TTC549 (cell line): ENCODE results near the gene ZMPSTE24.

Source experiments
- FAIRE-seq: peaks from 2 replicates; lab custom pipeline; 2012; peaks lifted over from hg19 to GRCh38; lab: Jason Lieb, UNC

The ZMPSTE24 gene

DNA sequence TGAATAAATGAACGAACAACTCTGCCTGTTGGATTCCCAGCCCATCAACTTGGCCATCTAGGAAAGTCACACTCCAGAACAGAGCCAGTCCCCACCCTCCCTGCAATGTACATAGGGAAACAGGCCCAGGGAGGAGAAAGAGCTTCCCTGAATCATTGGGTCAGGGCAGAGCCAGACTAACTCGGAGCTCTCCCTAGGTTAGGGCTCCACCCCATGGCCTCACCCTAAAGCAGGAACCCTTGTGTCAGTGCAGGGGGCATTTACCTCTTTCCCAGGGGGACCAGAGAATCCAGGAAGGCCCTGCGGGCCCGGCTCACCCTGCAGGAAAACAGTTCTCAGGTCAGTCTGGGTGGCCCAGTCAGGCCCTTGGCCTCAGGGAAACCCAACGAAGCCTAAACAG, 47.4 kb downstream of the ZMPSTE24 start:
- no peak for FAIRE-seq

DNA sequence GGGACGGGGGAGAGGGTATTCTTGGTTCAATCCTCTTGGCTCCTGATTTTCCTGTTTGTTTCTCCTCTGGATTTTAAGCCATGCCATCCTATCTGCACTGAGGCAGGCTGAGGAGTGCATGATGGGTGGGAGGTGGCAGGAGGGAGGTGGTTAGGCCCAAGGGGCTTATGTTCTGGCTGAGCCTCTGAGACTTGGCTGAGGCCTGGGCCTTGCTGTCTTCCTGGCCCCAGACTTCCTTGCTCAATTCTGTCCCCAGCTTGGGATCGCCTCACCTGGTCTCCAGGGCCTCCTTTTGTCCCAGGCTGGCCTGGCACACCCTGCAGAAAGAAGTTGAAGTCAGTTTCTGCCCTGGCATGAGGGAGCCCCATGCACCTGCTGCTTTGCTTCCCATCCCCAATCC, 47.8 kb downstream of the ZMPSTE24 start:
- FAIRE-seq, result no peak

DNA sequence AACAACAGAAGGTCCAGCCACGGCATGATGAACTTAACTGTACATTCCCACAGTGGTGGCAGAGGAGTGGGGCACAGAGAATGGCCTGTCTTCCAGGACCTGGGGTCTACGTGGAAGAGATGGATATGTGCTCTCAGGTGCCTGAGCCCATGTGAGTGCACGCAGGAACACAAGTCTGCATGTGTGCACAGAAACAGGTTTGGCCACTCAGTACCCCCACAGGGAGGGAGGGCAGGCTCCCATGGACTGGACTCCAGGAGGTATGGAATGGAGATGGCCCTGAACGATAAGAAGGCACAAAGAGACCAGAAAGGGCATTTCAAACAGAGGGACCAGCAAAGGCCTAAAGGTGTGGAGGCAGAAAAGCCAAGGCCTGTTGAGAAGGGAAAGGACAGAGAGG, 48.3 kb downstream of the ZMPSTE24 start:
- no peak for FAIRE-seq

DNA sequence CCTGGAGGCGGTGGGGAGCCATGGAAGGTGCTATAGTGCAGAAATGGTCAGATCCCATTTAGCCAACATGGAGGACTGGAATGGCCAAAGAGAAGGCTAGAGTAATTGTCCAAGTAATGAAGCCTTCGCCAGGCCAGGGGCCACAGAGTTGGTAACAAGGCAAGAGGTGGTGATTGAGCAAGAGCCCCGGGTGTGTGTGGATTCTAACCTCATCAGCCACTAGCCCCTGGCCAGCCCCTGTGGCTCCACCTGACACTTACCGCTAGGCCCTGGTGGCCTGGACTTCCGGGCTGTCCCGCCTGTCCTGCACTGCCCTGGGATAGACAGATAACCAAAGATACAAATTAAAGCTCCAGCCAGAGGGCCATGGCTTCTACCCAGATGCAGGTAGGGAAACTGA, 49.1 kb downstream of the ZMPSTE24 start:
- FAIRE-seq, result no peak

DNA sequence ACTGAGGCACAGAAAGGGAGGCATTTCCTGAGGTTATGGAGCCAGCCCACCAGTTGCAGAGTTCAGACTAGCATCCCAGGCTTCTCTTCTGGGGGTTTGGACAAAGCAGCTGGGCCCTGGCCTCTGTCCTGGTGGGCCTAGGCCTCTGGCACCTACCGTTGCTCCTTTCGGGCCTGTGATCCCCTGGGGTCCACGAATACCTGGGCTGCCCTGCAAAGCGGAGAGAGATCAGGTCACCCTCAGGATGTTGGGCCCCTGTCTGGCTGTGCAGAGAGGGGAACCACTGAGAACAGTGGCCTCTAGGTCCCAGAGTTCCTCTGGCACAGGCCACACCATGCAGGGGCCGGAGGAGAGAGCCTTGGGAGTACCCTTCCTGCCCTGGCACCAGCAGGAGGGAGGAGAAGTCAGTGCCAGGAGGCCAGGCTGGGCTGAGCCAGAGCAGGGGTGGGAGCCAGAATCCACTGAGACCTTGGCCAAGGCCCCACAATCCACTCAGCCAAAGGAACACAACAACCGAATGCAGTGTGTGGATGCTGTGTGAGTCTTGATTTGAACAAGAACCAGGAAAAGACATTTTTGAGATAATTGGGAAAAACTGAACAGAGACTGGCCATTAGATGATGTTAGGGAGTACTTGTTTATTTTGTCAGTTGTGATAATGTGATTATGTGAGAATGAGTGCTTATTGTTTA, 50.1 kb downstream of the ZMPSTE24 start:
- FAIRE-seq, result no peak

DNA sequence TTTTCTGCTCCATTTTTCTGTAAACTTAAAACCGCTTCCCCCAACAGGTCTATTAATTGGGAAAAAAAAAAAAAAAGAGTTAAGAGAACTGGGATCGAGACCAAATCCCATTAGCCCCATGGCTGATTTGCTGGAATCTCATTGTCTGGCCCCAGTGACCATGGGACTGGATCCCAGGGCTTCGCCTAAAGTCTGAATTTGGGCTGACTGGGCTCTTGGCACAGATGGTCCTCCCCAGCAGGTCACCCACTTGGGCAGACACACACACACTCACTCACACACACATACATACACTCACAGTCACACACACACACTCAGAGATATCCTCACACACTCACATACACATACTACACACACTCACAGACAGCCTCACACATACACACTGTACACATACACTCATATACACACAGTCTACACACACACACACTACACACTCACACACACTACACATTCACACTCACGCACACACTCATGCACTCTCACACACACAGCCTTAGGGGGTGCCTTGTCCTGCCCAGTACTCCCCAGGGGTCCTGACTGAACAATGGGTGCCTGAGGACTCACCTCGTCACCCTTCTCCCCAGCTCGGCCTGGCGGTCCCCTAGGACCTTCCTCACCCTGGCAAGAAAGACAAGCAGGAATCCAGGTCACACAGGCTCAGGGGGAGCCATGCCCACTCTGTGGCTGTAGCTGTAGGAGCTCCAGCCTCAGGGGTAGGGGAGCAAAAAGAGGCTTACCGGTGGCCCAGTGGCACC, 51.5 kb downstream of the ZMPSTE24 start:
- FAIRE-seq, result no peak

DNA sequence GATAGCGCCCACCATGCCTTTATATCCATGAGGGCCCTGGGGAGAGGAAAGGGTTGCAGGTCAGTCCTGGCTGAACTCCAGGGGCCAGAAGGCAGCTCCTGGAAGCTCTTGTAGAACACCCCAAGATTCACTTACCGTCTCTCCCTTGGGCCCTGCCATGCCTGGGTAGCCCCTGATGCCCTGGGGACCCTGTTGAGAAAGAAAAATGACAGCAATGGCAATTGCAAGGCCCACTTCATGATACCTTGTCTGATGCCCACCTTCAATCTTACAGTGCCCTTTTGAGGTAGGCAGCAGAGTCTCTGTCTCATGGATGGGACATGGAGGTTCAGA, 52.1 kb downstream of the ZMPSTE24 start:
- no peak for FAIRE-seq

DNA sequence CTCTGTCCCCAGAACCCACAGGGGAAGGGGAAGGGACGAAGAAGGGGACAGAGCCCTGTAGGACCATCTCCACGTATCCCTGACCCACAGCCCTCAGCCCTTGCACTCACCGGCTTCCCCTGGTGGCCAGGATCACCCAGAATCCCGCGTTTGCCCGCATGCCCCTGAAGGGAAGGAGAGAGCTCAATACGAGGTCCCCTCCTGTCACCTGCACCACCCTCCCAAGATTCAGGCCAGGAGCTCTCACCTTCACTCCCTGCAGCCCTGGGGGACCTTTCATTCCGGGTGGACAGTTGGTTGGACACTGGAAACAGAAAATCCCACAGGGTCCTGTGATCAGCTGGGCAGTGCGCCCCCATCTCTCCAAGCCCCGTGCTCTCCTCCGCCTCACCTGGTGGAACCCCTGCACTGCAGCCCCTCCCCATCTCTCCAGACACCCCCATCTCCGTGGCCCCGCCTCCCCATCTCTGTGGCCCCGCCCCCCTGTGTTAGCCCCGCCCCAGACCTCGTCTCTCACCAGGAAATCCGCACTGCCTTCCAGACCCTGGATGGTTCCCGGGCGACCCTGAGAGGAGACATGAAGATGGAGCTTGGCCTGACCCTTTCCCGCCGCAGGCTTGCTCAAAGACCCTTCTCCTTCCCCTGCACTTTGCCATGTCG, 53.1 kb downstream of the ZMPSTE24 start:
- FAIRE-seq, result no peak

DNA sequence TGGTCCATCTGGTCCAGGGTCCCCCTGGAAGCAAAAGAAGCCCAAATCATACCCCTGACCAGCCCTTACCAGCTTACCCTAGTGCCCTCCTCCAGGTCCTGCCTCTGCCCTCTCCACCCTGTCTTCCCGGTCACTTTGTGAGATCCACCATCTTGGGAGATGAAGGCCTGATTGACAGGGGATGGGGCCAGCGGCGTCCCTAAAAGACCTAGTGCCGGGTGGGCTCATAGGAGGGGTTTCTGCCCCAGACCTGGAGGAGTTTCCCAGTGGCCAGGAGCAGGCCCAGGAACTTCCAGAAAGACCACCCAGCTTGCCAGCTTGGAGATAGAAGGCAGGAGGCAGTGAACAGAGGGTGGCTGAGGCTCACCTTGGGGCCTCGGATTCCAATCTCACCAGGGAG, 53.7 kb downstream of the ZMPSTE24 start:
- FAIRE-seq, result no peak

DNA sequence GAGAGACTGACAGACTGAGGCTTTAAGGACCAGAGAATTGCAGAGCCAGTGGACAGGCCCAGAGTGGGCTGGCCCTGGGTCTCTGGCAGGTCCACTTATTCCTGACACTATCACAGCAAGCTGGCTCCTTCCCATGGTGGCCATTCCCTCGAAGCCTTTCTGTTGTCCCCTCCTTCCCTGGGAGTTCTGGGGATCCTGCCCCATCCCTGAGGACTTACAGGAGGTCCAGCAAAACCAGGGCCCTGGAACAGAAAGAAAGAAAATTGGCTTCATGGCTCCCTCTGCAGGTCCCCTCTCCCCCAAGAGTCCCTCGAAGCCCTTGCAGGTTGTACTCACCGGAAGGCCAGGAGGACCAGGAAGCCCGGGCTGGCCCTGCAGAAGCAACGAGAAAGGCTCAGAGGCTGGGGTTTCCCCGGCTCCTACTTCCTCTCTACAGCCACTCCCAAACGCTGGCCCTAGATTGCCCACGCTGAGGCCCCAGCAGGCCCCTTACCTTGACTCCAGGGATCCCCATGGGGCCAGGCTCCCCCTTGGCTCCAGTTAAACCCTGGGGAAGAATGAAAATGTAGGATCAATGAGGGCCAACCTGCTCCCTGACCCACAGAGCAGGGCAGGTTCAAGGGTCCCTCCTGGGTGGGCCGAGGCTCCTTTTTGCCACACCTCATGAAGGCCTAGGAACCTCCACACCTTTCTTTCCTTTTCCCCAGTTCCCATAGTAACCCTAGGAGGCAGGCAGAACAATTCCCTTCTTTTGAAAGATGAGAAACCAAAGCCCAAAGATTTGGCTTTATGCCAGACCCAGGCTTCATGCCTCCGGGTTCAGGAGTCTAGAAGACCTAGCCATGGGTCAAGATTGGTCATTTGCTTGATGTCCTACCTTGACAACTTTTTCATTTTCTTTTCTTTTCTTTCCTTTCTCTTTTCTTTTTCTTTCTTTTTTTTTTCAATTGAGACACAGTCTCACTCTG, 54.5 kb downstream of the ZMPSTE24 start:
- FAIRE-seq, result no peak

DNA sequence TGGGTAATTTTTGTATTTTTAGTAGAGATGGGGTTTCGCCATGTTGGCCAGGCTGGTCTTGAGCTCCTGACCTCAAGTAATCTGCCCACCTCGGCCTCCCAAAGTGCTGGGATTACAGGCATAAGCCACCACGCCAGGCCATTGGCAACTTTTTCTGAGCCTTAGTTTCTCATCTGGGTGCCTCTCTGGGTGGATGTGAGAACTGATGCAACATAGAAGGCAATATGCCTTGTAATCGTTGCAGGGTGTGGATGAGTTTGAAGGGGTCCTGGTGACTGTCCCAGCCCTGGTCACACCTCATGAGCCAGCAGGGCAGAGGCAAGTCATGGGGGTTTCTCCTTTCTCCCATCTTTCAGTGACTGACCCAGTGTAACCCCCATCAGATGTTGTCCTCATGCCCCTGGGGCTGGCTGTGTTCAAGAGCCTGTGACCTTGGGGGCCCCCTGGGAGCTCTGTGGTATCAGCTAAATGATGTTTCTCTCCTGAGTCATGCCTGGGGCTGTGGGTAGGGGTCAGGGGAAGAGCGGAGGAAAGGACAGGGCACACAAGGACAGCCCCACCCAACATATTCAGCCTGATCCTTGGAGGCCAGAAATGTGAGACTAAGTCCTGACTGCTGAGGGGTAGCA, 55.4 kb downstream of the ZMPSTE24 start:
- FAIRE-seq, result no peak

DNA sequence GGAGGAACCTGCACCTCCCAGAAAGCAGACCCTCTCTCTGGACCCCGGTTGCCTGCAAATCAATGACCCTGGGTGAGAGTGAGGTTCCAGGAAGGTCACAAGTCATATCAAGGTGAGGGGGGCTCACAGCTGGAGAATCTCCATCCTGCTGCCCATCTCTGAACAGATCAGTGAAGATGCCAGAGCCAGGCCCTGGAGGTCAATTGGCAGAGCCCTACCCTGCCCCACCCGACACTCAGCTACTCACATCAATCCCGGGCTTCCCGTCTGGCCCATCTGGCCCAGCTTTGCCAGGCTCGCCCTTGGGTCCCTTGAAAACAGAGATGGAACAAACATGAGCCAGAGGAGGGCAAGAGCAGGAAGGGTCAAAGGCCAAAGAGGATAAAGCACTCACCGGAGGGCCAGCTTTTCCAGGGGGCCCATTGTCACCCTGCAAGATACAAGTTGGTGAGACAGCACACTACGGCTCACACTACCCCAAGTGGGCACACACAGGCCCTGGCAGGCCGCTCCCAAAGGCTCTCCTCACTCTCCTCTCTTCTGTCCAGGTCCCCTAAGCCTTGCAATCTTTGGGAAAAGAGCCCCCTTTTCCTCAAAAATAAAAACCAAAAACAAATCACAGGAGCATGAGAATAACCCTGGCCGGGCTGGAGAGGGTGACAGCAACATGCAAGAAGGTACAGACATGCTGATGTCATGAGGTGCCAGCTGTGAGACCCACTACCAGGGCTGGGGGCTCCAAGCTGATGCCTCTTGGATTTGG, 56.1 kb downstream of the ZMPSTE24 start:
- no peak for FAIRE-seq

DNA sequence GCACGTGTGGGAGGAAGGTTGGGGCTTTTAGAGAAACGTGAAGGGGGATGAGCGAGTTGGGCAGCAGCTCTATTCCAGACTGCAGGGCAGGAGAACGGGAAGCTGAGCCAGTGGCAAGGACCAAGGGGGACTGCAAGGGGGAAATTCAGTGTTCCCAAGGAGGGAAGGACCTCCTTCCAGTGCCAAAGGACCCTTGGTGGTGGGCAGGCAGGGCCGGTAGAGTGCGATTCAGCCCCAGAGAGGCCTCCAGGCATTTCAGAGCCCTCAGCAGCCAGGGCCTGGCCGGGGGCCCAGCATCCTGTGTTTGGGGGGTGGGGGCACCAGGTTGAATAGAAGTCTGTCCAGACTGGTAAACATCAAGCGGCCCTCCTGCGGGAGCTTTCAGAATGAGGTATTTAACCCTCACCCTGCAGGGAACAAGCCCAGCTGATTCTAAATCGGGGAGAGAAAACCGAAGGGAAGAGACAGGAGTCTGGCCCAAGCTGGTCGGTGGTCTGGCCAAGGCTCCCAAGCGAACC, 56.7 kb downstream of the ZMPSTE24 start:
- FAIRE-seq, result no peak

DNA sequence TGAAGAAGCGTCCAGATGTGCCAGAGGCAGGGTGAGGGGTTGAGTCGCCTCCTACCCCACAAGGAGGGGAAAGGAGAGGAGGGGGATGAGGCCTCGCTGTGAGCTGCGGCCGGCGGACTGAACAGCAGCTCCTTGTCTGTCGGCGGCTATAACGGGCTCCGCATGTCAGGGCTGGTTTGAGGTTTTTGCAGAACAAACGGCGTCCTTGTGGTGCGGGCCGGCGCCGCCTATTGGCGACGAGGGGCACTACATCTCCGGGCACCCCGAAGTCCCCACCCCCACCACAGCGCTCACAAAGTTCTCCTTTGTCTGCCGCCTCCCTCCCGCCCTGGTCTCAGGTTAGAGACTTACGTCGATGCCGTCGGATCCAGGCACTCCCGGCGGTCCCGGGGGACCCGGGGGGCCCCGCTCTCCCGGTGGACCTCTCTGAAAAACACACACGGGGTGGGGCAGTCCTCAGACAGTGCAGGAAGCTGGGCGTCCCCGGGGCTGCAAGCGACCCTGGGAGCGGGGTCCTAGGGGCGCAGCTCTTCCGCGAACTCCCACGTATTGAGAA, 57.3 kb downstream of the ZMPSTE24 start:
- no peak for FAIRE-seq

DNA sequence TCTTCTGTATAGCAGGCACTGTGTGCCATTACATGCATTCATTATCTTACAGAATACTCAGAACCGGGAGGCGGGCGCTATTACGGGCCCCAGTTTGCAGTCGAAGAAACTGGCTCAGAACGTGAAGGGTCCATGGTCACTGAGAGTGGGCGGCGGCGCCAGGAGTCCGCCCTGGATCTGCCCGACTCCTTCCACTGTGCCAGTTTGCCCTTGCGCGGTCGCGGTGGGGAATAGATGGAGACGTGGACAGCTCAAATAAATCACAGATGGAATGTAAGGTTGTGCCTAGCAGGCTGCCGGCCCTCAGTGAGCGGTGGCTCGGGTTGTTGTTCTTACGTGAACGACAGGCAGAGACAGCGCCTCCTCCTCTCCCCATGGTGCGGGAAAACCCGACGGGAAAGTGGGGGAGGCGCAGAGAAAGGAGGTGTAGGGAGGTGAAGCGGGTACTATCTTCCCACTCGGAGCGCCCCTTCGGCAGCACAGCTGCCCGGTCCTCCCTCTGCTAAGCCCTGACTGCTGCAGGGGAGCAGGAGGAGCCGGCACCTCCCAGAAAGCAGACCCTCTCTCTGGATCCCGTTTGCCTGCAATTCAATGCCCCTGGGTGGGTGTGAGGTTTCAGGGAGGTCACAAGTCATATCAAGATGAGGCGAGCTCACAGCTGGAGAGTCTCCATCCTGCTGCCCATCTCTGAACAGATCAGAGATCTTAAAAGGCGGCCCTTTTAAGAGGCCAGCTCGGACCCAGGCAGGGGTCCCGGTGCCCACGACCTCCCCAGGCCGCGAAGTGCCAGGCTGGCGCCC, 58.0 kb downstream of the ZMPSTE24 start:
- FAIRE-seq, result no peak

DNA sequence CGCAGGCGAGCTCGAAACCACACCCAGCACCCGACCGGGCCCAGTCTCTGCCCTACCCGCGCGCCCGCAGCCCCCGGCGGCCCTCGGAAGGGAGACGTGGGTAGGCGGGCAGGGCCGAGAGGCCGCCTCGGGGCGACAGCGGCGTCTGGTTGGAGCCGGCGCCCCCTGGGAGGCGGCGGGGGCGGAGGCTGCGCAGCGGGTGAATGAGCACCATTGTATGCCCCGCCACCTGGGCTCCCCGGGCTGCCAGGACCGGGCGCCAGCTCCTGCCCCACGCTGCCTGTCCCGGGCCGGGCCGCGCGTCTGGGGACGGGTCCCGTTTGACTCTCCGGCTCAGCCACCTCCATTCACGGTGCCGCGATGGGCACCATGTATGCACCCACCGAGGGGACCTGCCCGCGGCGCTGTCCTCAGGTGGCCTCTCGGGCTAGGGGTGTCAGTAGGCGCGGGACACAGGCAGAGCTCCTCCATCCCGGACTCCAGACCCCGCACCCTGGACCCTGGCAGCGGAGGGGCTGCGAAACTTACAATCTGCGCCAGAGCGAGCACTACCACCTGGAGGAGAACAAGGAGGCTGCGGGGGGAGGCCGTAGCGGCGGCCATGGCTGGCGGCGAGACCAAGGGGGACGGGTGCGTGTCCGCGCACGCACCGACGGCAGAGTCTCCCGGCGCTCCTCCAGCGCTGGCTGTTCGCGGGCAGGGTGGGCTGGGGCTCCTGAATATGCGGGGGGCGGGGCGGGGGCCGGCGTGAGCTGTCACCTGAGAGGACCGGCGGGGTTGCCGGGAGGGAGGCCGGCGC, 58.8 kb downstream of the ZMPSTE24 start, which contains the start of gene COL9A2:
Gene COL9A2 (minus strand): TSS at position 692 of the 799 bp plus-strand sequence. CDS start 89 bp downstream, at position 603.
- no peak for FAIRE-seq

DNA sequence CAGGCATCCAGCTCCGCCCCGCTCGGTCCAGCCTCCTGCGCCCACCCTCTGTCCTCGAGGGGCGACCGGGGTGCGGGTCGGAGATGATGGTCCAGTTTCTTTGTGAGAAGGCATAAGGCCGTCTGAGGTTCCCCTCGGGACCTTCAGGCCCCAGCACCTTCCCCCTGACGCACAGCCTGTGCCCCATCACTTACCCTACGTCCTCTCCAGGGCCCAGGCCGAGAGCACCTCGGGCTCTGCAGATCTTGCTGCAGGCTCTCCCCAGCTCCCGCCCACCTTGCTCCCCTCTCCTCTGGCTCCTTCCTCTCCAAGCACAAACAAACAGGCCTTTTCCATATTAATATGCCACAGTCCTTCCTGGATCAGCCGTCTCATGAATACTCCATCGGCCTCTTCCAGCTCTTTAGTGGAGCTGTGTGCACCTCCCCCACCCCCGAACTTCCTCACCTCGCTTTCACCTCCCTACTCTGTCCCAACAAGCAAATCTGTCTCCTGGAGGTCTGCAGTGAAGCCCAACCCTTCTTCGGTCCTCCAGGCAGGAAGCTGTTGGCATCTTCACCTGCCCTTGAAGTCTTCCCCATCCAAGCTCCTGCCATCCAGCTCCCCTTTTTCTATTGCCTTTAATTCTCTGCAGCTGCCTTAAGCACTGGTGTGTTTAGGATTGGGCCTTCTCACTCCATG, 59.5 kb downstream of the ZMPSTE24 start:
- no peak for FAIRE-seq

DNA sequence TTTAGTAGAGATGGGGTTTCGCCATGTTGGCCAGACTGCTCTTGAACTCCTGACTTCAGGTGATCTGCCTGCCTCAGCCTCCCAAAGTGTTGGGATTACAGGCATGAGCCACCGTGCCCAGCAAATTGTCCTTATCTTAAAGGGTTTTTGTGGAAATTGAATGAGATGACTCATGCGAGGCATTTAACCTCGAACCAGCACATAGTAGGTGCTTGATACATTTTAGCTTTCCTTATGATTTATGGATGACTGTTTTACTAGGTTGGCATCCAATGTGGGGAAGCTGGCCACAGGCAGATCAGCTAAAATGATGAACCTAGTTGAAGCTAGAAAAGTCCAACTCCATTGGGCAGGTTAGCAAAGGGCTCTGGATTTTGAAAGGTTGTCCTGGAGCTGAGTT, 60.4 kb downstream of the ZMPSTE24 start:
- no peak for FAIRE-seq
